ENCODE measurements around the gene OR2K2. TPM values are rescaled to one million over a fixed set of nuclear protein-coding genes. Genes with fewer than 3 reads are reported as not detected.
"Not testable (repeated sequence)": the region's sequence is repeated elsewhere in the genome, so short reads cannot be mapped to it uniquely, and the experiment has no call there.

The OR2K2 gene
- total RNA-seq, 1 donor from 2014 or later = not detected

DNA sequence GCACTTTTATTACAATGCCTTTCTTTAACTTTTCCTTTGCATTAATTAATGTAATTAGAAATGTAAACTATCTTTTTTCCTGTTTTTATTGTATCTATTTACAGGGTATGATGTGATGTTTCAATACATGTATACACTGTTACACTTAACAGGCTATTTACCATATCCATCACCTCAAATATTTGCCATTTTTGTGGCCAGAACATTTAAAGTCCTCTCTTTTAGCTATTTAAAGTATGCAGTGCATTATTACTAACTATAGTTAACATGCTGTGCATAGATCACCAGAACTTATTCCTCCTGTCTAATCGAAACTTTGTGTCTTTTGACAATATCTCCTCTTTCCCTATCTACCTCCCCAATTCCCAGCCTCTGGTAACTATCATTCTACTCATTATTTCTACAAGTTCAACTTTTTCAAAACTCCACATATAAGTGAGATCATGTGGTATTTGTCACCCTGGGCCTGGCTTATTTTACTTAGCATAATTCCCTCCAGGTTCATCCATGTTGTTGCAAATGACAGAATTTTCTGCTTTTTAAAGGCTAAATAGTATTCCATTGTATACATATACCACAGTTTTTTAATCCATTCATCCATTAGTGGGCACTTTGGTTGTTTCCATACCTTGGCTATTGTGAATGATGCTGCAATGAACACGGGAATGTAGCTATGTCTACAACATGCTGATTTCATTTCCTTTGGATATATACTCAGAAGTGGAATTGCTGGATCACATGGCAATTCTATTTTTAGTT, 32.8 kb downstream of the OR2K2 start:
- Mint-ChIP-seq H3K36me3 (ENCODE audit: low read depth) (peaks cover 4% of the 10 kb centered on the region), H3K27ac (ENCODE audit: unreplicated experiment) (no peak overlapping the region), H3K4me3 (no peak overlapping the region), H3K9me3 (peaks cover 4% of the 10 kb centered on the region), H3K4me1 (peaks cover 36% of the 10 kb centered on the region), H3K27me3 (ENCODE audit: low read depth) (no peaks in the 10 kb centered on the region)
- DNase-seq (ENCODE audit: low read depth, low spot score) = no peak
- TF ChIP-seq, protein P1, sequence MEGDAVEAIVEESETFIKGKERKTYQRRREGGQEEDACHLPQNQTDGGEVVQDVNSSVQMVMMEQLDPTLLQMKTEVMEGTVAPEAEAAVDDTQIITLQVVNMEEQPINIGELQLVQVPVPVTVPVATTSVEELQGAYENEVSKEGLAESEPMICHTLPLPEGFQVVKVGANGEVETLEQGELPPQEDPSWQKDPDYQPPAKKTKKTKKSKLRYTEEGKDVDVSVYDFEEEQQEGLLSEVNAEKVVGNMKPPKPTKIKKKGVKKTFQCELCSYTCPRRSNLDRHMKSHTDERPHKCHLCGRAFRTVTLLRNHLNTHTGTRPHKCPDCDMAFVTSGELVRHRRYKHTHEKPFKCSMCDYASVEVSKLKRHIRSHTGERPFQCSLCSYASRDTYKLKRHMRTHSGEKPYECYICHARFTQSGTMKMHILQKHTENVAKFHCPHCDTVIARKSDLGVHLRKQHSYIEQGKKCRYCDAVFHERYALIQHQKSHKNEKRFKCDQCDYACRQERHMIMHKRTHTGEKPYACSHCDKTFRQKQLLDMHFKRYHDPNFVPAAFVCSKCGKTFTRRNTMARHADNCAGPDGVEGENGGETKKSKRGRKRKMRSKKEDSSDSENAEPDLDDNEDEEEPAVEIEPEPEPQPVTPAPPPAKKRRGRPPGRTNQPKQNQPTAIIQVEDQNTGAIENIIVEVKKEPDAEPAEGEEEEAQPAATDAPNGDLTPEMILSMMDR (conservative IDR thresholded peaks at IDR 0.05) = no peak

DNA sequence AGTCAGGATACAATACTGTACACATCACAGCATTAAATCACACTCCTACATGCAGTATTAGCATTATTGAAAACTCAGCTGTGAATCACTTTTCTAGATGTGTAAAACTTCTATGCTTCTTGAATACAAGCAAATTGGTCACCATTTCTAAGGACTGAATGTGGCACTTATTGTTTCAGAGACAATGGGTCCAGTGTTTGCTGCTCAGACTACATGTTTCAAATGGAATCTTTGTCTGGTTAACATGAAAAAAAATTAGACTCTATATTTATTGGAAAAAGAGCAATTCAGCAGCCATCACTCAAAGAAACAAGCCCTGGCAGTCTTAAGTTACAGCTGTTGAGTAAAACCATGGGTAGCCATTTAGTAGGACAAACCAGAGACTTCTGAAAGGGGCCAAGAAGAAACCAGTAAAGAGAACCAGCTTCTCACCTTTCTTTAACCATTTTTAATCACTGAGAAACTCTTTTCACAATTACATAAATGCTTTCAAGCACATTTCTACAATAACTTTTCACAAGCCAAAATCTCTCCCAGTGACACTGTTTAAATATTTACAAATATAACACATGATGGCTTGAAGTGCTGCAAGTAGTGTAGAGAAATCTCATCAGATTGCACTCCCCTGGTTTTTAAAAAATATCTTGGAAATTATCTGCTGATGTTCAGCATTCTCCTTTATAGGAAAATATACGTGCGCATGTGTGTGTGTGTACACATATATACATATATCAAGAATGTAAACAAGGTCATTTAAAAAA, 35.2 kb downstream of the OR2K2 start:
- no peak for DNase-seq (ENCODE audit: low read depth, low spot score)
- peaks cover 36% of the 10 kb centered on the region for H3K4me1 Mint-ChIP-seq
- H3K27me3 Mint-ChIP-seq (ENCODE audit: low read depth) = no peaks in the 10 kb centered on the region
- no peak overlapping the region for H3K4me3 Mint-ChIP-seq
- no peak overlapping the region for H3K27ac Mint-ChIP-seq (ENCODE audit: unreplicated experiment)
- TF ChIP-seq, protein P1 (conservative IDR thresholded peaks at IDR 0.05) = no peak
- H3K36me3 Mint-ChIP-seq (ENCODE audit: low read depth) = peaks cover 4% of the 10 kb centered on the region
- peaks cover 4% of the 10 kb centered on the region for H3K9me3 Mint-ChIP-seq

DNA sequence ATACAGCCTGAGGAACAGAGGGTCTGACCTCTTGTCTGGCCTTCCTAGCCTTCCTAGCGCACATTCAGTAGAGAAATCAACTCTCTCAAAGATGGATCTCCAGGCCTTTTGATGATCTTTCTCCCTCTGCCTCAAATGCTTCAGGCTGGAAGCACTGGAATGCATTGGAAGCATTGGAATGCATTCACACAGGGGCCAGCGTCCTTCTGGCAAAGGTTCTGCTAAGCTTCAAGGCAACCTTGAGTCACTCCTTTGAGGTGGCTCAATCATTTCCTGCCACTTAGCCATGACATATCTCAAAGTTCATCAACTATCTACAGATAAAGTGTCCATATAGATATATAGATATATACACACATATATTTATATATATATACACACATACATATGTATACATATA, 42.9 kb downstream of the OR2K2 start:
- no peaks in the 10 kb centered on the region for H3K27me3 Mint-ChIP-seq (ENCODE audit: low read depth)
- H3K4me3 Mint-ChIP-seq = no peak overlapping the region
- H3K36me3 Mint-ChIP-seq (ENCODE audit: low read depth) = no peaks in the 10 kb centered on the region
- TF ChIP-seq, protein P1 (conservative IDR thresholded peaks at IDR 0.05) = no peak
- H3K27ac Mint-ChIP-seq (ENCODE audit: unreplicated experiment) = no peak overlapping the region
- peaks cover 2% of the 10 kb centered on the region for H3K9me3 Mint-ChIP-seq
- DNase-seq (ENCODE audit: low read depth, low spot score) = no peak
- H3K4me1 Mint-ChIP-seq = no peaks in the 10 kb centered on the region

DNA sequence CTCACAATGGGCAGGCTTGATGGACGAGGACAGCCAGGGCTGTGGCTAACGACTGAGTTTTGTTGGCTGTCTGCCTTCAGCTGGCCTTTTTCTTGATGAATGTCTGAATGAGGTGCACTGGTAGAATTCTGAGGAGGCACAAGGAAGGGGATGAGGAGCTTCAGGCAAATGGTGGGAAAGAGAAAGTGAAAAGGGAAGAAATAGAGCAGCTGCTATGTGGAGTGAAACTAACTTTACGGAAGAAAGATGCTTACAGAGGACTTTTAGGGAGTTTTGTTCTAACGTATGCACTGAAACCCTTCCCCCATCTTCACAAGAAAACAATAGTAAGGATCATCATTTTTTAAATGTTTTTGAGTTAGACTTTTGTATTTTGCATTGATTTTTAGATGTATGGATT, 45.3 kb downstream of the OR2K2 start:
- H3K27me3 Mint-ChIP-seq (ENCODE audit: low read depth) = no peaks in the 10 kb centered on the region
- no peak overlapping the region for H3K27ac Mint-ChIP-seq (ENCODE audit: unreplicated experiment)
- no peaks in the 10 kb centered on the region for H3K36me3 Mint-ChIP-seq (ENCODE audit: low read depth)
- TF ChIP-seq, protein P1 (conservative IDR thresholded peaks at IDR 0.05) = no peak
- H3K9me3 Mint-ChIP-seq = peaks cover 2% of the 10 kb centered on the region
- no peak overlapping the region for H3K4me3 Mint-ChIP-seq
- no peaks in the 10 kb centered on the region for H3K4me1 Mint-ChIP-seq
- no peak for DNase-seq (ENCODE audit: low read depth, low spot score)

DNA sequence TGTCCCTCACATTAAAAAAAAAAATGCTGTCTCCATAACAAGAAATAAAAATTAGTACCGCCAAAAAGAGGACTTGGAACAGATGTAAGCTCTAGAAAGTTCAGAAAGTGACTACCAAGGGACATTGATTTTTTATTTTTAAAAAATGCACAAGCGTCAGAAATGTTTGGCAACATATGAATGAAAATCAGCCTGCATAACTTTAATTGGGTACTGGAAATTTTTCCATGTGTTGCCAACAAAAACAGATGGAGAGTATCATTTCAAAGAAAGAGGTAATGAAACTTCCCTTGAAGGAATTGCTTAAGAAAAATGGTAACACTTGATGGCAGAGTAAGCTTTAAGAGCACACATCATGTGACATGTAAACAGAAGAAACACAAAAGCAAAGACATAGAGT, 47.2 kb downstream of the OR2K2 start:
- Mint-ChIP-seq H3K9me3 (peaks cover 2% of the 10 kb centered on the region), H3K4me1 (peaks cover 1% of the 10 kb centered on the region), H3K4me3 (no peak overlapping the region), H3K27me3 (ENCODE audit: low read depth) (no peaks in the 10 kb centered on the region), H3K27ac (ENCODE audit: unreplicated experiment) (no peak overlapping the region), H3K36me3 (ENCODE audit: low read depth) (no peaks in the 10 kb centered on the region)
- no peak for DNase-seq (ENCODE audit: low read depth, low spot score)
- TF ChIP-seq, protein P1 (conservative IDR thresholded peaks at IDR 0.05) = no peak

DNA sequence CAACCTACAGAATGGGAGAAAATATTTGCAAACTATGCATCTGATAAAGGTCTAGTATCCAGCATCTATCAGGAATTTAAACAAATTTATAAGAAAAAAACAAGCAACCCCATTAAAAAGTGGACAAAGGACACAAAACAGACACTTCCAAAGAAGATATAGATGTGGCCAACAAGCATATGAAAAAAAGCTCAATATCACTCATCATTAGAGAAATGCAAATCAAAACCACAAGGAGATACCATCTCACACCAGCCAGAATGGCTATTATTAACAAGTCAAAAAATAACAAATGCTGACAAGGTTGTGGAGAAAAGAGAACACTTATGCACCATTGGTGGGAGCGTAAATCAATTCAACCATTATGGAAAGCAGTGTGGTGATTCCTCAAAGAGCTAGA, 49.2 kb downstream of the OR2K2 start:
- H3K9me3 Mint-ChIP-seq; H3K36me3 Mint-ChIP-seq (ENCODE audit: low read depth); H3K4me3 Mint-ChIP-seq; DNase-seq (ENCODE audit: low read depth, low spot score); H3K27ac Mint-ChIP-seq (ENCODE audit: unreplicated experiment); H3K27me3 Mint-ChIP-seq (ENCODE audit: low read depth): not testable (repeated sequence)
- peaks cover 16% of the 10 kb centered on the region for H3K4me1 Mint-ChIP-seq

All from neural crest cell (in vitro differentiated cells).